ENCODE measurements around the gene C20orf144.
"Not testable (repeated sequence)": the region's sequence is repeated elsewhere in the genome, so short reads cannot be mapped to it uniquely, and the experiment has no call there.

The C20orf144 gene

GRCh38 chr20:33662172-33662571 lies at the start of gene C20orf144:
TSS of gene C20orf144 (plus strand) at chr20:33662327. CDS start at chr20:33662346, 19 bp downstream.
- DNase-seq (ENCODE audit: low read depth), result no peak

- no peak for DNase-seq (ENCODE audit: low read depth)
These were observed 40.3 kb upstream of the C20orf144 start for GRCh38 chr20:33621717-33622400.

GRCh38 chr20:33622705-33623365 lies 39.3 kb upstream of the C20orf144 start:
- no peak for DNase-seq (ENCODE audit: low read depth)

GRCh38 chr20:33624399-33624798 lies 37.7 kb upstream of the C20orf144 start:
- DNase-seq (ENCODE audit: low read depth), result no peak

- no peak for DNase-seq (ENCODE audit: low read depth)
These were observed 35.9 kb upstream of the C20orf144 start for GRCh38 chr20:33626190-33626589.

- no peak for DNase-seq (ENCODE audit: low read depth)
These were observed 34.4 kb upstream of the C20orf144 start for GRCh38 chr20:33627577-33628216.

GRCh38 chr20:33629533-33629932 lies 32.6 kb upstream of the C20orf144 start:
- DNase-seq (ENCODE audit: low read depth), result no peak

- DNase-seq (ENCODE audit: low read depth), result no peak
These were observed 32.1 kb upstream of the C20orf144 start for GRCh38 chr20:33629979-33630378.

DNA sequence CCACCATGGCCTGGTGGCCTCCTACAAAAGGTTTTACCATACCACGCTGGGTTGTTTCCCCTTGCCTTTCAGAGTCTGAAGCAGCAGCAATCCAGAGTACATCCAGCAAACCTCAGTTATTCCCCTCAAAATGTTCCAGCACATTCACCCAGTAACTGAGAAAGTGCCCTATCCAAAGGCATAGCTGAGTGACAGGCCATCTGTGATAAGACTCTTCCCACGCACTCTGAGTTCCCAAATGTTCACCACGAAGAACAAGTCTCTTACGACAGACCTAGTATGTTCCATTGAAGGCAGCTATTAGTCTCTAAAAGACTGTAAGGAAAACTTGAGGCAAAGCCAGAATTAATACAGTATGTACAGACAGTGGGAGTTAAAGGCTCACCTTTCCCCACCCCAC lies 31.6 kb upstream of the C20orf144 start:
- DNase-seq (ENCODE audit: low read depth), result no peak

DNA sequence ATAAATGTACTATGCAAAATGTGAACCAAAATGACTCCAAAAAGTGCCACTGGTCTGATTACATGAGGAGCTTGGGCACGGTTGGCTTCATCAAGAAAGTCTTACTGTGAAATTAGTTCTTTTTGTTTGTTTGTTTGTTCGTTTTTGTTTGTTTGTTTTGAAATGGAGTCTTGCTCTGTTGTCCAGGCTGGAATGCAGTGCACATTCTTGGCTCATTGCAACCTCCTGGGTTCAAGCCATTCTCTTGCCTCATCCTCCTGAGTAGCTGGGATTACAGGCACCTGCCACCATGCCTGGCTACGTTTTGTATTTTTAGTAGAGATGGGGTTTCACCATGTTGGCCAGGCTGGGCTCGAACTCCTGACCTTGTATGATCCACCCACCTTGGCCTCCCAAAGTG lies 30.2 kb upstream of the C20orf144 start:
- DNase-seq (ENCODE audit: low read depth), result not testable (repeated sequence)

GRCh38 chr20:33635341-33635740 lies 26.8 kb upstream of the C20orf144 start:
- no peak for DNase-seq (ENCODE audit: low read depth)

DNA sequence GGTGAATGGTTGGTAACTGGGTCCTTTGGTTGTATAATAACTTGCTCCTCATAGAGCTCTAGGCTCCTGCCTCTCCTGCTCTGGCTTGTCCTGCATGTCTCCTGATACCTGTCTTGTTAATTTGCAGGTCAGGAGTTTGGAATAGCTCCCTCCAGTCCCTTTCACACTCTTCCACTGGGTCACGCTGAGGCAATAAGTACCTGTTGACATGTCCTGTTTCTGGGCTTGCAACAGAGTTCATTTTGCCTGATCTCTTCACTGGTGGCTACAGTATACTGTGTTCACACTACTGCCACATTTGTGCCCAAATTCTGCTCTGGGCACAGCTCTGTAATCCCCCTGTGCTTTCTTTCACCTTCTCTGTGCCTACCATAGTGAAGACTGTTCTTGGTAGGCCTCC lies 25.4 kb upstream of the C20orf144 start:
- DNase-seq (ENCODE audit: low read depth), result no peak

DNA sequence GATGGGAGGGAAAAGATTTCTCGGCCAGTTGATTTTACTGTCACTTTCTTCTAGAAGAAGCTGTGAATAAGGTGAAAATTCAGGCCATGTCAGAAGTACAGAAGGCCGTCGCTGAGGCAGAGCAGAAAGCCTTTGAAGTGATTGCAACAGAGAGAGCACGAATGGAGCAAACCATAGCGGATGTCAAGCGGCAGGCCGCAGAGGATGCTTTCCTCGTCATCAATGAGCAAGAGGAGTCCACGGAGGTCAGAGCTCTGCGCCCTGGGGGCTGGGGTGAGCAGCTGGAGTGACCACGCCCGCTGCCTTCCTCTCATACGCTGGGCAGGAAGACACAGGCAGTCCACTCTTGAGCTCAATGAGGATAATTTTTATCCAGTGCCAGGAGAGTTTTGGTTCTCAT lies 21.8 kb upstream of the C20orf144 start:
- no peak for DNase-seq (ENCODE audit: low read depth)

GRCh38 chr20:33644313-33645071 lies 17.6 kb upstream of the C20orf144 start:
- no peak for DNase-seq (ENCODE audit: low read depth)

DNA sequence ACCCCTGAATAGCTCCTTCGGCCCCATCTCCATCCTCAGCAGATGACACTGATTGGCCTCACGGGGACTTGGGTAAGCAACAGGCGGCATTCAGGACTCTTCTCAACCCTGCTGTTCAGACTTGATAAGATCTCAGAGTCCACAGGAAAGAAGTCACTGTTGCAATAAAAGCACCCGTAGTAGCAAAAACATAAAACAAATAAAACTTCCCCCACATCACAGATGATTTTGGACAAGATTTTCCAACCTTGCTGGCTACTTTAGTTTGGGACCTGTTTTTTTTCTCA lies 17.1 kb upstream of the C20orf144 start:
- no peak for DNase-seq (ENCODE audit: low read depth)

DNA sequence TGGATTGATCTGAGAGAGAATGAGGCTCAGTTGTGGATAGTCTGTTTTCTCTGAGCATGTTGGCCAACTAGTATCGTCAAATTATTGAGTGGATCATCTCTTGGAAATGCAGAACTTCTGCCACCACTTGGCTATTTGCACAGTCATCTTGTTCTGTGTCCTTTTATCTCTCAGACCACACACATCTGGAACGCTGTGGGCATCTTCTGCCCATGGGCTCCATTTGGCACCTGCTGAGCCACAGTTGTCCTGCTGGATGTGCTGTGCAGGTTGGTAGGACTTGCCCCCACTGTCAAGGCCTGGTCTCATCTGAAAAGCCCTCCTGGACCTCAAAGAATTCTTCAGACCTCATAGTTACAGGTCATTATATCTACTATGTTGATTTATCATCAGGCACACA lies 16.7 kb upstream of the C20orf144 start:
- DNase-seq (ENCODE audit: low read depth), result no peak

DNA sequence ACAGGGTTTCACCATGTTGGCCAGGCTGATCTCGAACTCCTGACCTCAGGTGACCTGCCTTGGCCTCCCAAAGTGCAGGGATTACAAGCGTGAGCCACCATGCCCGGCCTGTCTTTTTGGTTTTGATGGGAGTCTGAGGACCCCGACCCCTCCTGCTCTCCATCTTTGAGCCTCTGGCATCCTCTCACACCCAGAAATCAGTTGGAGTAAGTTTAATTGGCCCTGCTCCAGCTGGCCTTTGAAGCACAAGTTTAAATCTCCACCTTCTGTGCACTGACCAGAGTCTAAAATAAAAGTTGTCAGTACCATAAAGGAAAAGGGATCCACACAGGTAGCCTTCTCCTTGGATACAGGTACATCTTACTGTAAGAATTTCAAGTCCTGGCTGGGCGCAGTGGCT lies 15.9 kb upstream of the C20orf144 start:
- no peak for DNase-seq (ENCODE audit: low read depth)

DNA sequence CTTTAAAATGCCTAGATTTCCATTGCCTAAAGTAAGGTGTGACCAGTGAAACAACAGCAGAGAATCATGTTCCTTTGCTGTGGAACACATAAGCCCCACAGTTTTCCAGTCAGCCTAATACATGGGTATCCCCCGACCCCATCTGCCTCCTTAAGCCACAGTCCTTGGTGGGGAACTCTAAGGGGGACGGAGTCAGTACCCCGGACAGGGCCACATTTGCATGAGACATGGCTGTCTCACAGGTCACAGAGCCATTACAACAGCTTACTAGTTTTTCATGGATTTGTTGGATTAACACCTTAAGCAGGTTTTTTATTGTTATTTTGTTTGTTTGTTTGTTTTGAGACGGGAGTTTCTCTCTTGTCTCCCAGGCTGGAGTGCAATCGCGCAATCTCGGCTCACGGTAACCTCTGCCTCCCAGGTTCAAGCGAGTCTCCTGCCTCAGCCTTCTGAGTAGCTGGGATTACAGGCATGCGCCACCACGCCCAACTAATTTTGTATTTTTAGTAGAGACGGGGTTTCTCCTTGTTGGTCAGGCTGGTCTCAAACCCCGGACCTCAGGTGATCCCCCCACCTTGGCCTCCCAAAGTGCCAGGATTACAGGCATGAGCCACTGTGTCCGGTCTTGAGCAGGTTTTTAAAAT lies 15.0 kb upstream of the C20orf144 start:
- DNase-seq (ENCODE audit: low read depth), result not testable (repeated sequence)

- no peak for DNase-seq (ENCODE audit: low read depth)
These were observed 14.3 kb upstream of the C20orf144 start for GRCh38 chr20:33647603-33648395.

DNA sequence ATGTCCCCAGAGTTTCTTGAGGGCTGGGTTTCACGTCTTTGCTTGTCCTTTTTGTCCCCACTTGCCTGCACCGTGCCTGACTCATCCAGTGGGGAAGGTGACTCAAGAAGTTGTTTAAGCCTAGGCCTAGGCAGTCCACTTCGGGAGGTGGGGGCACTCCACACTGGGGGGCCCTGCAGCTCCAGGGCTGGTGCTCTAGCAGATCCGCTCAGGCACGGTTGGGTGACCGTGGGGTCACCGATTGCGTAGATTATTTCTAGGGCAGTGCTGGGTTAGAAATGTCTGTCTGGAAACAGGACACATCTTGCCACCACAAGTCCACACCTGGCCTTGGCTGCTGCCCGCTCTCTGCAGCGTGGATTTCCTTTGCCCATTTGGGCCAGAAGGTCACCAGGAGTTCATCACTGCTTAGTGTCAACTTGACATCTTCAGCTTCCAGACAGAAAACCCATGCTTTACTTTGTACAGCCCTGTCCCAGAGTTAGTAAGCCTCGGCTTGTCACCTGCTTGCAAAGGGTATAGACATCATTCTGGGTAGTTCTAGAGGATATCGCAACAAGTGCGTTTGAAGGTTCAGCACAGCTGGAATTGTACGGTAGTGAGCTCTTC lies 13.6 kb upstream of the C20orf144 start:
- no peak for DNase-seq (ENCODE audit: low read depth)

DNA sequence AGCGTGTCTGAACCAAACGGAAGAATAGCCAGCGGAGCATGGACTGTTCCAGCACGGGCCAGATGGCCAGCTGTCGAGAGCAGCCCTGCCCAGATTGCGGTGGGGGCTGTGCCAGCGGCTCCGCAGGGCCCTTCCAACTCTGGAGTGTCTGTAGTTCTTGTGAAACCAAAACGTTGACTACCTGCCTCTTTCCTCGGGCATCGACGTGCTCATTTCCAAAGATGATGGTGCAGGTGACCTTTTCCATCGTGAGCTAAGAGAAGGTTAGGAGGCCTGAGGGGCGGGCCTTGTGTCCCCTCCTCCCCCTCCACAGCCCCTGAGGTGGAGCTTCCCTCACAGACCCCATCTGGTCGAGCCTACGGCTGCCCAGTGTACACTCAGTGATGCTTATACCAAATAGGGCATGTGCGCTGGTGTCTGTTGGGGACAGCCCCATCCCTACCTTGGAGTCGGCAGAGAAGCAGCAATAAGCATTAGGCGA lies 12.9 kb upstream of the C20orf144 start:
- no peak for DNase-seq (ENCODE audit: low read depth)

All from stimulated activated CD8-positive, alpha-beta memory T cell treated with anti-CD3 and anti-CD28 coated beads, Interleukin-7, amount 100 ng/mL, for 24 hours (primary cell).